GM21515 (cell line): ENCODE results near the gene PRSS8.
A peak's percentile ranks its signal among the peaks of the same experiment; 100 is the strongest.

Experiments
- ATAC-seq: cut with Tn5 transposase; IDR thresholded peaks from one replicate; pipeline ENCODE4 v1.9.1; 2021; ENCODE audit not compliant: unreplicated experiment

The PRSS8 gene

GRCh38 chr16:31130336-31130891 lies 5.1 kb downstream of the PRSS8 start:
- no peak for ATAC-seq

- no peak for ATAC-seq
These were observed 5.8 kb downstream of the PRSS8 start for GRCh38 chr16:31129568-31130335.

GRCh38 chr16:31128711-31129567 lies 6.6 kb downstream of the PRSS8 start:
- ATAC-seq = no peak

- no peak for ATAC-seq
These were observed 8.3 kb downstream of the PRSS8 start for GRCh38 chr16:31127182-31127581.

- ATAC-seq = no peak
These were observed 9.7 kb downstream of the PRSS8 start for GRCh38 chr16:31125844-31126243.

- ATAC-seq = no peak
These were observed 15.4 kb downstream of the PRSS8 start for GRCh38 chr16:31120129-31120528.

GRCh38 chr16:31118223-31119155 lies 17.0 kb downstream of the PRSS8 start:
- no peak for ATAC-seq

- ATAC-seq = peak; percentile 85
These were observed 17.9 kb downstream of the PRSS8 start, which contains the start of gene KAT8 for GRCh38 chr16:31117384-31118222. Gene KAT8 (plus strand): TSS chr16:31117664. CDS start chr16:31117682, 18 bp downstream.

GRCh38 chr16:31114468-31114867 lies 21.1 kb downstream of the PRSS8 start:
- no peak for ATAC-seq

GRCh38 chr16:31113121-31114120 lies 22.1 kb downstream of the PRSS8 start:
- no peak for ATAC-seq

GRCh38 chr16:31112711-31113110 lies 22.8 kb downstream of the PRSS8 start:
- ATAC-seq = no peak

GRCh38 chr16:31111881-31112466 lies 23.6 kb downstream of the PRSS8 start:
- ATAC-seq = no peak

- no peak for ATAC-seq
These were observed 25.2 kb downstream of the PRSS8 start for GRCh38 chr16:31110106-31111034.

GRCh38 chr16:31109622-31110021 lies 25.9 kb downstream of the PRSS8 start:
- ATAC-seq = no peak

GRCh38 chr16:31108794-31109558 lies 26.6 kb downstream of the PRSS8 start:
- no peak for ATAC-seq

- peak; percentile 75 for ATAC-seq
These were observed 27.3 kb downstream of the PRSS8 start, which contains the start of gene BCKDK for GRCh38 chr16:31108035-31108793. Gene BCKDK (plus strand): TSS chr16:31108386. CDS start chr16:31109224, 838 bp downstream.
